GM18907 (cell line): ENCODE data around the gene ABCB10.
"Not testable (repeated sequence)": the region's sequence is repeated elsewhere in the genome, so short reads cannot be mapped to it uniquely, and the experiment has no call there.

Experiments
- ATAC-seq: cut with Tn5 transposase; IDR thresholded peaks from one replicate; pipeline ENCODE4 v1.9.1; 2021; ENCODE audit warnings: mild to moderate bottlenecking, moderate library complexity; ENCODE audit not compliant: unreplicated experiment

ABCB10 gene

GRCh38 chr1:229558460-229559335 lies at the start of gene ABCB10:
Gene ABCB10 (minus strand): TSS chr1:229558707. CDS start chr1:229558652, 55 bp downstream.
- peak; percentile 86 for ATAC-seq

GRCh38 chr1:229607370-229607769 lies 48.9 kb upstream of the ABCB10 start:
- no peak for ATAC-seq

- no peak for ATAC-seq
These were observed 45.0 kb upstream of the ABCB10 start for GRCh38 chr1:229603371-229604005.

- ATAC-seq, result no peak
These were observed 41.7 kb upstream of the ABCB10 start for GRCh38 chr1:229600229-229600628.

- ATAC-seq, result no peak
These were observed 40.9 kb upstream of the ABCB10 start for GRCh38 chr1:229599218-229599954.

GRCh38 chr1:229597877-229598276 lies 39.4 kb upstream of the ABCB10 start:
- ATAC-seq, result no peak

GRCh38 chr1:229596925-229597699 lies 38.6 kb upstream of the ABCB10 start:
- no peak for ATAC-seq

GRCh38 chr1:229595876-229596275 lies 37.4 kb upstream of the ABCB10 start:
- not testable (repeated sequence) for ATAC-seq

GRCh38 chr1:229594227-229595008 lies 35.9 kb upstream of the ABCB10 start:
- ATAC-seq, result no peak

GRCh38 chr1:229593800-229594199 lies 35.3 kb upstream of the ABCB10 start:
- no peak for ATAC-seq

GRCh38 chr1:229590119-229590518 lies 31.6 kb upstream of the ABCB10 start:
- no peak for ATAC-seq

GRCh38 chr1:229585338-229585737 lies 26.8 kb upstream of the ABCB10 start:
- no peak for ATAC-seq

- ATAC-seq, result no peak
These were observed 24.2 kb upstream of the ABCB10 start for GRCh38 chr1:229582715-229583114.

GRCh38 chr1:229582011-229582694 lies 23.6 kb upstream of the ABCB10 start:
- no peak for ATAC-seq

- no peak for ATAC-seq
These were observed 23.0 kb upstream of the ABCB10 start for GRCh38 chr1:229581485-229581884.

GRCh38 chr1:229579059-229579673 lies 20.7 kb upstream of the ABCB10 start:
- peak; percentile 73 for ATAC-seq

GRCh38 chr1:229578168-229579058 lies 19.9 kb upstream of the ABCB10 start:
- peak; percentile 17 for ATAC-seq
